ENCODE measurements around the gene TMTC2.

Gene TMTC2

GRCh38 chr12:83141460-83141994, 454.8 kb downstream of the TMTC2 start:
- Histone ChIP-seq H3K4me3 (ENCODE audit: low read length) (no peak overlapping the region), H3K4me1 (ENCODE audit: insufficient read depth, low read length) (peaks cover under 1% of the 10 kb centered on the region), H3K36me3 (ENCODE audit: insufficient read depth, low read length) (no peaks in the 10 kb centered on the region), H3K9me3 (ENCODE audit: low read length) (peaks cover 7% of the 10 kb centered on the region), H3K27me3 (ENCODE audit: insufficient read depth, low read length) (no peaks in the 10 kb centered on the region), H2AFZ (ENCODE audit: low read depth, low read length) (no peak overlapping the region)

GRCh38 chr12:83142914-83143313, 456.2 kb downstream of the TMTC2 start:
- Histone ChIP-seq H3K36me3 (ENCODE audit: insufficient read depth, low read length) (no peaks in the 10 kb centered on the region), H3K4me3 (ENCODE audit: low read length) (no peak overlapping the region), H3K4me1 (ENCODE audit: insufficient read depth, low read length) (no peaks in the 10 kb centered on the region), H2AFZ (ENCODE audit: low read depth, low read length) (no peak overlapping the region), H3K27me3 (ENCODE audit: insufficient read depth, low read length) (no peaks in the 10 kb centered on the region), H3K9me3 (ENCODE audit: low read length) (peaks cover 7% of the 10 kb centered on the region)

- Histone ChIP-seq H3K4me1 (ENCODE audit: insufficient read depth, low read length) (no peaks in the 10 kb centered on the region), H3K4me3 (ENCODE audit: low read length) (no peak overlapping the region), H3K36me3 (ENCODE audit: insufficient read depth, low read length) (no peaks in the 10 kb centered on the region), H3K9me3 (ENCODE audit: low read length) (peaks cover 7% of the 10 kb centered on the region), H3K27me3 (ENCODE audit: insufficient read depth, low read length) (no peaks in the 10 kb centered on the region), H2AFZ (ENCODE audit: low read depth, low read length) (no peak overlapping the region)
Measured at GRCh38 chr12:83143950-83144349, 457.2 kb downstream of the TMTC2 start.

DNA sequence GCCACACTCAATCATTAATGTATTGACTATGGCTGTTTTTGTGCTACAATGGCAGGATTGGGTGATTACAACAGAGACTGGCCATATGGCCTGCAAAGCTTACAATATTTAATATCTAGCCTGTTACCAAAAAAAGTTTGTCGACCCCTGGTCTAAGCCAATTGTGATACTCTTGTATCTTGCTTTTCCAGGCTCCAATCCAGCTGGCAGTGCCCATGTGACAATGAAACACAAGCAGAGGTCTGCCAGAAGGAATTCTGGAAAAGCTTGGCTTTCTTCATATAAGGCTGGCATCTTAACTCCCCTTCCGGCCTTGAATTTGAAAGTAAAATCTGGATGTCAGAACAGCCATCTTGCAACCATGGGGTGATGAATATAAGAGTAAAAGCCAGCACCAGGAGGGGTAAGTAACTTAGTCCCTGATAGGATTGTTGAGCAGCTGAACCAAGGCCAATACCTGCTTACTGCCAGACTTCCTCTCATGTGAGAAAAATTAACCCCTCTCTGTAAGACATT, 458.7 kb downstream of the TMTC2 start:
- Histone ChIP-seq H3K36me3 (ENCODE audit: insufficient read depth, low read length) (no peaks in the 10 kb centered on the region), H3K4me1 (ENCODE audit: insufficient read depth, low read length) (no peaks in the 10 kb centered on the region), H2AFZ (ENCODE audit: low read depth, low read length) (no peak overlapping the region), H3K9me3 (ENCODE audit: low read length) (no peaks in the 10 kb centered on the region), H3K4me3 (ENCODE audit: low read length) (no peak overlapping the region), H3K27me3 (ENCODE audit: insufficient read depth, low read length) (no peaks in the 10 kb centered on the region)

DNA sequence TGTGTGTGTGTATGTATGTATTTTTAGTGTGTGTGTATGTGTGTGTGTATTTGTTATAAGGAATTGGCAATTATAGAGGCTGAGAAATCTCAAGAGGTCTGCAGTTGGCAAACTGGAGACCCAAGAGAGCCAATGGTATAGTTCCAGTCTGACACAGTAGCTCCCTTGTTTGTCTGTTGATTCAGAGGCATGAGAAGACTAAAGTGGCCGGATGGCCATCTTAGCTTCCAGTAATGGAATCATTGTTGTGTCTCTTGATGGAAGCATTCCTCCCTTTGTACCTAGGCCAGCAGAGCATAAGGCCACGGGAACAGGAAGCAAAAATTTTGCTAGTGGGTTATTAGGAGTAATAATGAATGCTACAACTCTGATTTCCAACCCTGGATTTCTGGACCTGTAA, 460.6 kb downstream of the TMTC2 start:
- no peak overlapping the region for H3K4me3 ChIP-seq (ENCODE audit: low read length)
- H3K27me3 ChIP-seq (ENCODE audit: insufficient read depth, low read length): no peaks in the 10 kb centered on the region
- H3K9me3 ChIP-seq (ENCODE audit: low read length): no peaks in the 10 kb centered on the region
- no peaks in the 10 kb centered on the region for H3K36me3 ChIP-seq (ENCODE audit: insufficient read depth, low read length)
- H3K4me1 ChIP-seq (ENCODE audit: insufficient read depth, low read length): peaks cover 16% of the 10 kb centered on the region
- no peak overlapping the region for H2AFZ ChIP-seq (ENCODE audit: low read depth, low read length)

GRCh38 chr12:83149987-83150386, 463.3 kb downstream of the TMTC2 start:
- Histone ChIP-seq H3K36me3 (ENCODE audit: insufficient read depth, low read length) (no peaks in the 10 kb centered on the region), H3K9me3 (ENCODE audit: low read length) (no peaks in the 10 kb centered on the region), H3K4me3 (ENCODE audit: low read length) (no peak overlapping the region), H3K27me3 (ENCODE audit: insufficient read depth, low read length) (no peaks in the 10 kb centered on the region), H2AFZ (ENCODE audit: low read depth, low read length) (no peak overlapping the region), H3K4me1 (ENCODE audit: insufficient read depth, low read length) (peaks cover 32% of the 10 kb centered on the region)

- Histone ChIP-seq H3K4me3 (ENCODE audit: low read length) (no peak overlapping the region), H3K9me3 (ENCODE audit: low read length) (no peaks in the 10 kb centered on the region), H3K27me3 (ENCODE audit: insufficient read depth, low read length) (no peaks in the 10 kb centered on the region), H2AFZ (ENCODE audit: low read depth, low read length) (peak overlapping the region; percentile 44), H3K4me1 (ENCODE audit: insufficient read depth, low read length) (peaks cover 32% of the 10 kb centered on the region), H3K36me3 (ENCODE audit: insufficient read depth, low read length) (no peaks in the 10 kb centered on the region)
Measured at GRCh38 chr12:83150465-83151189, 463.9 kb downstream of the TMTC2 start.

DNA sequence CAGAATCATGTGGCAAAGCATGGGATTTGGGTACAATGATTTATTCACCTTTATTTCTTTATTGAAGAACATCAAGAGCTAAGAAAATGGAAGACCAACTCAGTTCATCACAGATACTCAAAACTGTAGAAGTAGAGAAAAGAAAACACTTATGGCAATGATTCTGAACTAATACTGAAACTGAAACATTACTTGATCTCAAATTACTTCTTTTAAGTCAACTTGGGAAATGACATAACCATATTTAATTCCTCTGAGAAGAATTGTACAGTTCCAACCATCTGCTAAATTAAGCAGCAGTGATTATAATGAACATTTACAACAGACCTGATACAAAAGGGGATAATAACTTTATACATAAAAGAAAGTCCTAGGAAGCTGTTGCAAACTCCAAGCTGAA, 466.5 kb downstream of the TMTC2 start:
- peak overlapping the region; percentile 89 for H2AFZ ChIP-seq (ENCODE audit: low read depth, low read length)
- peaks cover 3% of the 10 kb centered on the region for H3K9me3 ChIP-seq (ENCODE audit: low read length)
- peaks cover 32% of the 10 kb centered on the region for H3K4me1 ChIP-seq (ENCODE audit: insufficient read depth, low read length)
- no peaks in the 10 kb centered on the region for H3K36me3 ChIP-seq (ENCODE audit: insufficient read depth, low read length)
- H3K4me3 ChIP-seq (ENCODE audit: low read length): no peak overlapping the region
- no peaks in the 10 kb centered on the region for H3K27me3 ChIP-seq (ENCODE audit: insufficient read depth, low read length)

GRCh38 chr12:83156815-83157214, 470.1 kb downstream of the TMTC2 start:
- H2AFZ ChIP-seq (ENCODE audit: low read depth, low read length): no peak overlapping the region
- H3K27me3 ChIP-seq (ENCODE audit: insufficient read depth, low read length): no peaks in the 10 kb centered on the region
- no peak overlapping the region for H3K4me3 ChIP-seq (ENCODE audit: low read length)
- no peaks in the 10 kb centered on the region for H3K36me3 ChIP-seq (ENCODE audit: insufficient read depth, low read length)
- peaks cover 3% of the 10 kb centered on the region for H3K9me3 ChIP-seq (ENCODE audit: low read length)
- peaks cover 18% of the 10 kb centered on the region for H3K4me1 ChIP-seq (ENCODE audit: insufficient read depth, low read length)

- H3K4me1 ChIP-seq (ENCODE audit: insufficient read depth, low read length): peaks cover 16% of the 10 kb centered on the region
- H3K36me3 ChIP-seq (ENCODE audit: insufficient read depth, low read length): no peaks in the 10 kb centered on the region
- H3K9me3 ChIP-seq (ENCODE audit: low read length): peaks cover 3% of the 10 kb centered on the region
- H2AFZ ChIP-seq (ENCODE audit: low read depth, low read length): no peak overlapping the region
- no peak overlapping the region for H3K4me3 ChIP-seq (ENCODE audit: low read length)
- no peaks in the 10 kb centered on the region for H3K27me3 ChIP-seq (ENCODE audit: insufficient read depth, low read length)
Measured at GRCh38 chr12:83157604-83158003, 470.9 kb downstream of the TMTC2 start.

GRCh38 chr12:83158613-83159207, 472.0 kb downstream of the TMTC2 start:
- Histone ChIP-seq H3K36me3 (ENCODE audit: insufficient read depth, low read length) (no peaks in the 10 kb centered on the region), H3K4me3 (ENCODE audit: low read length) (no peak overlapping the region), H3K9me3 (ENCODE audit: low read length) (peaks cover 3% of the 10 kb centered on the region), H3K4me1 (ENCODE audit: insufficient read depth, low read length) (peaks cover 6% of the 10 kb centered on the region), H2AFZ (ENCODE audit: low read depth, low read length) (no peak overlapping the region), H3K27me3 (ENCODE audit: insufficient read depth, low read length) (no peaks in the 10 kb centered on the region)

GRCh38 chr12:83161456-83161855, 474.8 kb downstream of the TMTC2 start:
- no peak overlapping the region for H2AFZ ChIP-seq (ENCODE audit: low read depth, low read length)
- H3K9me3 ChIP-seq (ENCODE audit: low read length): peaks cover 2% of the 10 kb centered on the region
- H3K36me3 ChIP-seq (ENCODE audit: insufficient read depth, low read length): no peaks in the 10 kb centered on the region
- no peak overlapping the region for H3K4me3 ChIP-seq (ENCODE audit: low read length)
- no peaks in the 10 kb centered on the region for H3K4me1 ChIP-seq (ENCODE audit: insufficient read depth, low read length)
- H3K27me3 ChIP-seq (ENCODE audit: insufficient read depth, low read length): no peaks in the 10 kb centered on the region

GRCh38 chr12:83168751-83169150, 482.0 kb downstream of the TMTC2 start:
- H3K4me1 ChIP-seq (ENCODE audit: insufficient read depth, low read length): peaks cover 4% of the 10 kb centered on the region
- no peaks in the 10 kb centered on the region for H3K27me3 ChIP-seq (ENCODE audit: insufficient read depth, low read length)
- no peaks in the 10 kb centered on the region for H3K9me3 ChIP-seq (ENCODE audit: low read length)
- no peaks in the 10 kb centered on the region for H3K36me3 ChIP-seq (ENCODE audit: insufficient read depth, low read length)
- no peak overlapping the region for H3K4me3 ChIP-seq (ENCODE audit: low read length)
- H2AFZ ChIP-seq (ENCODE audit: low read depth, low read length): no peak overlapping the region

All from neuron (in vitro differentiated cells).